Measurements from ENCODE around the gene EBF3. TPM values are rescaled to one million over a fixed set of nuclear protein-coding genes. Genes with fewer than 3 reads are reported as not detected.

Gene EBF3
- total RNA-seq, 1 donor from 2014 or later, result 0.15 TPM

DNA sequence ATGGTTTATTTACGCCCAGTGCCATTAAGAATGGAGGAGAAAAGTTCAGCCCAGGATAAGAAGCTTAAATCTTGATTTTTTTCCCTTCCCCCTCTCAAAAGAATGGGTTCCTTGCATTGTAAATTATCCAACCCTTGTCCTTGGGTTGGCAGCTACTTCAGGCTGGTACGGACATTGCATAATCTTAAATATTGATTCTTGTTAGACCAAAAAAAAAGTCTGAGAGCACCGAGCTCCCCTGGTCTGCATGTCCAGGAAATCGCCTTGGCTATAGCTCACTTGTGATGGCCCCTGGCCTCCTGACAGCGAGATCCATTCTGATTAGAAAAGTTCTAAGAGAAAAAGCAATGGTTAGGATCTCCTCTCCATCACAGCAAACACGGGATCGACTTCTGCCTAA is 151.7 kb downstream of the EBF3 start:
- H4K20me1 ChIP-seq (ENCODE audit: low read depth), result no peaks in the 10 kb centered on the region
- peaks cover 3% of the 10 kb centered on the region for H3K27me3 Mint-ChIP-seq (ENCODE audit: insufficient read depth, low read depth)
- peaks cover 8% of the 10 kb centered on the region for H3K4me1 ChIP-seq
- no peak overlapping the region for H3K27ac ChIP-seq
- H3K4me2 ChIP-seq, result no peak overlapping the region
- TF ChIP-seq EZH2 (IDR thresholded peaks at IDR 0.05), result no peak
- no peak for TF ChIP-seq EZH2phosphoT487 (IDR thresholded peaks at IDR 0.05)
- TF ChIP-seq, protein P1, sequence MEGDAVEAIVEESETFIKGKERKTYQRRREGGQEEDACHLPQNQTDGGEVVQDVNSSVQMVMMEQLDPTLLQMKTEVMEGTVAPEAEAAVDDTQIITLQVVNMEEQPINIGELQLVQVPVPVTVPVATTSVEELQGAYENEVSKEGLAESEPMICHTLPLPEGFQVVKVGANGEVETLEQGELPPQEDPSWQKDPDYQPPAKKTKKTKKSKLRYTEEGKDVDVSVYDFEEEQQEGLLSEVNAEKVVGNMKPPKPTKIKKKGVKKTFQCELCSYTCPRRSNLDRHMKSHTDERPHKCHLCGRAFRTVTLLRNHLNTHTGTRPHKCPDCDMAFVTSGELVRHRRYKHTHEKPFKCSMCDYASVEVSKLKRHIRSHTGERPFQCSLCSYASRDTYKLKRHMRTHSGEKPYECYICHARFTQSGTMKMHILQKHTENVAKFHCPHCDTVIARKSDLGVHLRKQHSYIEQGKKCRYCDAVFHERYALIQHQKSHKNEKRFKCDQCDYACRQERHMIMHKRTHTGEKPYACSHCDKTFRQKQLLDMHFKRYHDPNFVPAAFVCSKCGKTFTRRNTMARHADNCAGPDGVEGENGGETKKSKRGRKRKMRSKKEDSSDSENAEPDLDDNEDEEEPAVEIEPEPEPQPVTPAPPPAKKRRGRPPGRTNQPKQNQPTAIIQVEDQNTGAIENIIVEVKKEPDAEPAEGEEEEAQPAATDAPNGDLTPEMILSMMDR (IDR thresholded peaks at IDR 0.05), result no peak
- no peak overlapping the region for H3K4me3 Mint-ChIP-seq
- no peak overlapping the region for H3K27ac Mint-ChIP-seq
- H3K79me2 ChIP-seq (ENCODE audit: low read depth), result no peaks in the 10 kb centered on the region
- no peaks in the 10 kb centered on the region for H3F3A ChIP-seq (ENCODE audit: low read depth)
- H3K4me1 Mint-ChIP-seq, result peaks cover 19% of the 10 kb centered on the region
- H3K4me3 ChIP-seq, result no peak overlapping the region
- H3K9me3 Mint-ChIP-seq, result peaks cover under 1% of the 10 kb centered on the region
- no peak overlapping the region for H2AFZ ChIP-seq (replicated peaks)
- H3K9ac ChIP-seq, result no peak overlapping the region
- H3K27me3 ChIP-seq, result no peaks in the 10 kb centered on the region
- no peaks in the 10 kb centered on the region for H3K9me3 ChIP-seq (ENCODE audit: low read depth)
- no peaks in the 10 kb centered on the region for H3K36me3 Mint-ChIP-seq
- no peaks in the 10 kb centered on the region for H3K36me3 ChIP-seq
- DNase-seq (ENCODE audit: low spot score), result no peak

DNA sequence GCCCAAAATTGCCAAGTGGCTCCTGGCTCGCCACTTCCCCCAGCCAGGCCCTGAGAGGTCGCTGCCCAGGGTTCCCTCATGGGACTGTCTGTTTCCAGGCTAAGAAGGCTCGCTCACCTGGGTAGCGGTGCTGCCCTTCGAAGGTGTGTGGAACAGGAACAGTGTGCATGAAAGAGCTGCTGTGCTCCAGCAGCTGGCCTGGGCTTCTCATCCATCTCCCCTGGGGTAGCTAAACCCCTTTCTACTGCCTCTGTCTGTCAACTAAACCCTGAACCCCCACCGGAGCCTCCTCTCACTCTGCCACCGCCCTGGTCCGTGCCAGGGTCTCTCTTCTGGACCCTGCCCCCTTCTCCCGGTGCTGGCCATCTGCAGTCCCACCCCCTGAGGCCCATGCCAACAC is 152.9 kb downstream of the EBF3 start:
- no peak overlapping the region for H3K4me3 Mint-ChIP-seq
- H3K27me3 Mint-ChIP-seq (ENCODE audit: insufficient read depth, low read depth), result peaks cover 3% of the 10 kb centered on the region
- no peaks in the 10 kb centered on the region for H3K36me3 ChIP-seq
- H3K9ac ChIP-seq, result no peak overlapping the region
- peaks cover 19% of the 10 kb centered on the region for H3K4me1 Mint-ChIP-seq
- no peaks in the 10 kb centered on the region for H4K20me1 ChIP-seq (ENCODE audit: low read depth)
- H3F3A ChIP-seq (ENCODE audit: low read depth), result no peaks in the 10 kb centered on the region
- peaks cover 8% of the 10 kb centered on the region for H3K4me1 ChIP-seq
- no peak overlapping the region for H3K27ac ChIP-seq
- DNase-seq (ENCODE audit: low spot score), result no peak
- H3K9me3 Mint-ChIP-seq, result peaks cover 8% of the 10 kb centered on the region
- H3K27me3 ChIP-seq, result no peaks in the 10 kb centered on the region
- H2AFZ ChIP-seq (replicated peaks), result no peak overlapping the region
- H3K36me3 Mint-ChIP-seq, result no peaks in the 10 kb centered on the region
- H3K9me3 ChIP-seq (ENCODE audit: low read depth), result no peaks in the 10 kb centered on the region
- no peaks in the 10 kb centered on the region for H3K79me2 ChIP-seq (ENCODE audit: low read depth)
- no peak overlapping the region for H3K27ac Mint-ChIP-seq
- H3K4me2 ChIP-seq, result no peak overlapping the region
- TF ChIP-seq EZH2 (IDR thresholded peaks at IDR 0.05), result no peak
- TF ChIP-seq, protein P1 (IDR thresholded peaks at IDR 0.05), result no peak
- TF ChIP-seq EZH2phosphoT487 (IDR thresholded peaks at IDR 0.05), result no peak
- no peak overlapping the region for H3K4me3 ChIP-seq

DNA sequence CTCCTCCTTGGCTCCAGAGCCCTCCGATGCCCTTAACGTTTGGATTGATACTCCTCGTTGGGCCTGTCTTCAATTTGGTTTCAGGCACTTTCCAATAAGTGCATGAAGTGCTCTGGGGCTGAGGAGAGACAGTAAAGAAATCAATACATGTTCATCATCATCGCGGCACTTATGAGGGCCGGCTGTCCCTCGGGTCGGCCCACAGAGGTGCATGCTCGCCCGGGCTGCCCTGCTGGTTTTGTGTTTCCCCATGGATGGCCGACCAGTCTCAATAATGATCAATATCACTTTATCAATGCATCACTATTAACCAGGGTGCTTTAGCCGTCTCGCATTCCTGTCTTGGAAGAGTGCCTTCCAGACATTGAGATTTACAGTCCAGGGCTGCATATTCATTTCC is 154.2 kb downstream of the EBF3 start:
- H3K27ac Mint-ChIP-seq, result no peak overlapping the region
- no peaks in the 10 kb centered on the region for H3K9me3 ChIP-seq (ENCODE audit: low read depth)
- peaks cover 7% of the 10 kb centered on the region for H3K4me1 ChIP-seq
- H3K36me3 Mint-ChIP-seq, result no peaks in the 10 kb centered on the region
- no peak overlapping the region for H3K4me3 Mint-ChIP-seq
- H3K27me3 ChIP-seq, result no peaks in the 10 kb centered on the region
- no peaks in the 10 kb centered on the region for H4K20me1 ChIP-seq (ENCODE audit: low read depth)
- no peaks in the 10 kb centered on the region for H3K27me3 Mint-ChIP-seq (ENCODE audit: insufficient read depth, low read depth)
- no peak overlapping the region for H2AFZ ChIP-seq (replicated peaks)
- H3K27ac ChIP-seq, result no peak overlapping the region
- no peak overlapping the region for H3K9ac ChIP-seq
- TF ChIP-seq EZH2phosphoT487 (IDR thresholded peaks at IDR 0.05) (no peak), EZH2 (IDR thresholded peaks at IDR 0.05) (no peak)
- TF ChIP-seq, protein P1 (IDR thresholded peaks at IDR 0.05), result no peak
- H3F3A ChIP-seq (ENCODE audit: low read depth), result no peaks in the 10 kb centered on the region
- no peak overlapping the region for H3K4me2 ChIP-seq
- H3K9me3 Mint-ChIP-seq, result peaks cover 17% of the 10 kb centered on the region
- DNase-seq (ENCODE audit: low spot score), result no peak
- peaks cover 19% of the 10 kb centered on the region for H3K4me1 Mint-ChIP-seq
- no peak overlapping the region for H3K4me3 ChIP-seq
- H3K36me3 ChIP-seq, result no peaks in the 10 kb centered on the region
- no peaks in the 10 kb centered on the region for H3K79me2 ChIP-seq (ENCODE audit: low read depth)
